HepG2 (cell line): ENCODE measurements around the gene GNAI2. TPM values are rescaled to one million over a fixed set of nuclear protein-coding genes. Genes with fewer than 3 reads are reported as not detected.

Source experiments
- ARNT ChIP-seq: fragments of 450-650 bp; IDR thresholded peaks from 2 replicates; pipeline ENCODE4 v1.6.1; 2017
- CC2D1A ChIP-seq: sonication (generic); formaldehyde crosslinking; IDR thresholded peaks from 2 replicates; pipeline ENCODE4 v1.8.1; 2023; ENCODE audit warnings: mild to moderate bottlenecking, missing genetic modification reagents
- CEBPB ChIP-seq: IDR thresholded peaks from 2 replicates; pipeline ENCODE4 v1.6.1; 2011; ENCODE audit warnings: low read depth, low read length, improper control_type of control experiment, borderline replicate concordance
- FOXJ3 ChIP-seq: sonication (generic); formaldehyde crosslinking; IDR thresholded peaks from 2 replicates; pipeline ENCODE4 v1.4.0; 2020; ENCODE audit warnings: missing genetic modification reagents, mild to moderate bottlenecking, borderline replicate concordance
- HMG20A ChIP-seq: IDR thresholded peaks from 2 replicates; pipeline ENCODE4 v1.6.1; 2016; ENCODE audit warnings: borderline replicate concordance
- MAF1 ChIP-seq: sonication (generic); formaldehyde crosslinking; IDR thresholded peaks from 2 replicates; pipeline ENCODE4 v1.5.0; 2020; ENCODE audit warnings: missing genetic modification reagents, borderline replicate concordance
- MAX ChIP-seq: IDR thresholded peaks from 2 replicates; pipeline ENCODE4 v1.6.1; 2012; ENCODE audit warnings: inconsistent platforms
- NCOA2 ChIP-seq: sonication (generic); formaldehyde crosslinking; IDR thresholded peaks from 2 replicates; pipeline ENCODE4 v1.8.0; 2022; ENCODE audit warnings: inconsistent platforms
- NFKBIZ ChIP-seq: IDR thresholded peaks from 2 replicates; pipeline ENCODE4 v1.6.1; 2018; ENCODE audit warnings: missing genetic modification reagents, missing compliant biosample characterization
- NFYB ChIP-seq: sonication (generic); formaldehyde crosslinking; IDR thresholded peaks from 2 replicates; pipeline ENCODE4 v1.4.0; 2020; ENCODE audit warnings: missing genetic modification reagents
- NONO ChIP-seq, 2 experiments: fragments of 450-650 bp in 1 of 2; sonication (generic) in 1 of 2; formaldehyde crosslinking in 1 of 2; IDR thresholded peaks in 1 of 2; conservative IDR thresholded peaks in 1 of 2; 2 replicates each; pipeline versions ENCODE4 v1.6.1 to v1.8.0; 2017 to 2022; ENCODE audit warnings: mild to moderate bottlenecking in 1 of 2, missing genetic modification reagents in 1 of 2, moderate library complexity in 1 of 2
- SALL2 ChIP-seq: sonication (generic); formaldehyde crosslinking; IDR thresholded peaks from 2 replicates; pipeline ENCODE4 v1.8.1; 2023; ENCODE audit warnings: mild to moderate bottlenecking, missing genetic modification reagents, inconsistent platforms
- YEATS4 ChIP-seq: sonication (generic); formaldehyde crosslinking; IDR thresholded peaks from 2 replicates; pipeline ENCODE4 v1.4.0; 2020; ENCODE audit warnings: missing genetic modification reagents, borderline replicate concordance
- ZFP82 ChIP-seq: sonication (generic); formaldehyde crosslinking; IDR thresholded peaks from 2 replicates; pipeline ENCODE4 v1.5.1; 2020; ENCODE audit warnings: mild to moderate bottlenecking, missing genetic modification reagents, borderline replicate concordance
- ZNF251 ChIP-seq: sonication (generic); formaldehyde crosslinking; IDR thresholded peaks from 2 replicates; pipeline ENCODE4 v1.9.0; 2021; ENCODE audit warnings: mild to moderate bottlenecking, missing genetic modification reagents
- ZNF460 ChIP-seq: sonication (generic); formaldehyde crosslinking; IDR thresholded peaks from 2 replicates; pipeline ENCODE4 v1.5.1; 2020; ENCODE audit warnings: missing genetic modification reagents, mild to moderate bottlenecking, borderline replicate concordance
- ZNF772 ChIP-seq: sonication (generic); formaldehyde crosslinking; IDR thresholded peaks from 2 replicates; pipeline ENCODE4 v1.5.0; 2020; ENCODE audit warnings: mild to moderate bottlenecking, missing genetic modification reagents
- polyA plus RNA-seq, 8 experiments: library from polyadenylated mRNA; depleted of rRNA in 3 of 8; stranded (reverse) in 7 of 8; unstranded in 1 of 8; fragments of >200 nt; fragmentation: Illumina TruSeq in 4 of 8; extraction: Trizol in 4 of 8; gene quantifications; 2 replicates each; pipeline versions ENCODE4 v1.2.1 to v1.2.3, GENCODE V29; 2011 to 2016; ENCODE audit warnings: low read depth in 4 of 8, missing spikeins in 1 of 8, mixed read lengths in 1 of 8; ENCODE audit not compliant: insufficient read depth in 1 of 8
- total RNA-seq, 5 experiments: library from RNA; depleted of rRNA; stranded (reverse); fragments of >200 nt; fragmentation: Illumina TruSeq; extraction: Trizol; gene quantifications; 2 replicates each; pipeline ENCODE4 v1.2.3, GENCODE V29; 2016; ENCODE audit warnings: low read depth in 1 of 5
- TF ChIP-seq, protein P1 (sequence below): sonication (generic); formaldehyde crosslinking; IDR thresholded peaks from 2 replicates; pipeline ENCODE4 v1.9.0; 2021; ENCODE audit warnings: mild to moderate bottlenecking, missing genetic modification reagents
- TF ChIP-seq, protein P2 (sequence below): sonication (generic); formaldehyde crosslinking; IDR thresholded peaks from 2 replicates; pipeline ENCODE4 v1.9.0; 2021; ENCODE audit warnings: missing genetic modification reagents, mild to moderate bottlenecking, borderline replicate concordance
- TF ChIP-seq, protein P3 (sequence below): IDR thresholded peaks from 2 replicates; pipeline ENCODE4 v1.6.1; 2016; ENCODE audit warnings: control low read depth
- TF ChIP-seq, protein P4 (sequence below): sonication (generic); formaldehyde crosslinking; IDR thresholded peaks from 2 replicates; pipeline ENCODE4 v1.4.0; 2020; ENCODE audit warnings: mild to moderate bottlenecking, missing genetic modification reagents

GNAI2 gene
- total and polyA plus RNA-seq, 2 of the 13 experiments (the other 11 are each of a cell fraction or from before 2014, with no cell fraction given) = 51.1 to 66.2 TPM

- TF ChIP-seq, protein P1, sequence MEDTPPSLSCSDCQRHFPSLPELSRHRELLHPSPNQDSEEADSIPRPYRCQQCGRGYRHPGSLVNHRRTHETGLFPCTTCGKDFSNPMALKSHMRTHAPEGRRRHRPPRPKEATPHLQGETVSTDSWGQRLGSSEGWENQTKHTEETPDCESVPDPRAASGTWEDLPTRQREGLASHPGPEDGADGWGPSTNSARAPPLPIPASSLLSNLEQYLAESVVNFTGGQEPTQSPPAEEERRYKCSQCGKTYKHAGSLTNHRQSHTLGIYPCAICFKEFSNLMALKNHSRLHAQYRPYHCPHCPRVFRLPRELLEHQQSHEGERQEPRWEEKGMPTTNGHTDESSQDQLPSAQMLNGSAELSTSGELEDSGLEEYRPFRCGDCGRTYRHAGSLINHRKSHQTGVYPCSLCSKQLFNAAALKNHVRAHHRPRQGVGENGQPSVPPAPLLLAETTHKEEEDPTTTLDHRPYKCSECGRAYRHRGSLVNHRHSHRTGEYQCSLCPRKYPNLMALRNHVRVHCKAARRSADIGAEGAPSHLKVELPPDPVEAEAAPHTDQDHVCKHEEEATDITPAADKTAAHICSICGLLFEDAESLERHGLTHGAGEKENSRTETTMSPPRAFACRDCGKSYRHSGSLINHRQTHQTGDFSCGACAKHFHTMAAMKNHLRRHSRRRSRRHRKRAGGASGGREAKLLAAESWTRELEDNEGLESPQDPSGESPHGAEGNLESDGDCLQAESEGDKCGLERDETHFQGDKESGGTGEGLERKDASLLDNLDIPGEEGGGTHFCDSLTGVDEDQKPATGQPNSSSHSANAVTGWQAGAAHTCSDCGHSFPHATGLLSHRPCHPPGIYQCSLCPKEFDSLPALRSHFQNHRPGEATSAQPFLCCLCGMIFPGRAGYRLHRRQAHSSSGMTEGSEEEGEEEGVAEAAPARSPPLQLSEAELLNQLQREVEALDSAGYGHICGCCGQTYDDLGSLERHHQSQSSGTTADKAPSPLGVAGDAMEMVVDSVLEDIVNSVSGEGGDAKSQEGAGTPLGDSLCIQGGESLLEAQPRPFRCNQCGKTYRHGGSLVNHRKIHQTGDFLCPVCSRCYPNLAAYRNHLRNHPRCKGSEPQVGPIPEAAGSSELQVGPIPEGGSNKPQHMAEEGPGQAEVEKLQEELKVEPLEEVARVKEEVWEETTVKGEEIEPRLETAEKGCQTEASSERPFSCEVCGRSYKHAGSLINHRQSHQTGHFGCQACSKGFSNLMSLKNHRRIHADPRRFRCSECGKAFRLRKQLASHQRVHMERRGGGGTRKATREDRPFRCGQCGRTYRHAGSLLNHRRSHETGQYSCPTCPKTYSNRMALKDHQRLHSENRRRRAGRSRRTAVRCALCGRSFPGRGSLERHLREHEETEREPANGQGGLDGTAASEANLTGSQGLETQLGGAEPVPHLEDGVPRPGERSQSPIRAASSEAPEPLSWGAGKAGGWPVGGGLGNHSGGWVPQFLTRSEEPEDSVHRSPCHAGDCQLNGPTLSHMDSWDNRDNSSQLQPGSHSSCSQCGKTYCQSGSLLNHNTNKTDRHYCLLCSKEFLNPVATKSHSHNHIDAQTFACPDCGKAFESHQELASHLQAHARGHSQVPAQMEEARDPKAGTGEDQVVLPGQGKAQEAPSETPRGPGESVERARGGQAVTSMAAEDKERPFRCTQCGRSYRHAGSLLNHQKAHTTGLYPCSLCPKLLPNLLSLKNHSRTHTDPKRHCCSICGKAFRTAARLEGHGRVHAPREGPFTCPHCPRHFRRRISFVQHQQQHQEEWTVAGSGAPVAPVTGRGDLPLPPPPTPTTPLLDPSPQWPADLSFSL (CRISPR knock-in tag) = no peak
- TF ChIP-seq, protein P2, sequence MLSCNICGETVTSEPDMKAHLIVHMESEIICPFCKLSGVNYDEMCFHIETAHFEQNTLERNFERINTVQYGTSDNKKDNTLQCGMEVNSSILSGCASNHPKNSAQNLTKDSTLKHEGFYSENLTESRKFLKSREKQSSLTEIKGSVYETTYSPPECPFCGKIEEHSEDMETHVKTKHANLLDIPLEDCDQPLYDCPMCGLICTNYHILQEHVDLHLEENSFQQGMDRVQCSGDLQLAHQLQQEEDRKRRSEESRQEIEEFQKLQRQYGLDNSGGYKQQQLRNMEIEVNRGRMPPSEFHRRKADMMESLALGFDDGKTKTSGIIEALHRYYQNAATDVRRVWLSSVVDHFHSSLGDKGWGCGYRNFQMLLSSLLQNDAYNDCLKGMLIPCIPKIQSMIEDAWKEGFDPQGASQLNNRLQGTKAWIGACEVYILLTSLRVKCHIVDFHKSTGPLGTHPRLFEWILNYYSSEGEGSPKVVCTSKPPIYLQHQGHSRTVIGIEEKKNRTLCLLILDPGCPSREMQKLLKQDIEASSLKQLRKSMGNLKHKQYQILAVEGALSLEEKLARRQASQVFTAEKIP = no peak
- no peak for TF ChIP-seq MAF1 (CRISPR knock-in tag)
- no peak for TF ChIP-seq NCOA2 (CRISPR knock-in tag)
- TF ChIP-seq SALL2 = no peak
- no peak for TF ChIP-seq NFYB (CRISPR knock-in tag)
- no peak for TF ChIP-seq ARNT
- TF ChIP-seq NONO (IDR thresholded peaks at IDR 0.05) = no peak
- peak; percentile 66 for TF ChIP-seq NONO (CRISPR knock-in tag; conservative IDR thresholded peaks at IDR 0.05)
- TF ChIP-seq YEATS4 (CRISPR knock-in tag) = no peak
- TF ChIP-seq ZFP82 (CRISPR knock-in tag) = no peak
- TF ChIP-seq ZNF460 (CRISPR knock-in tag) = no peak
- no peak for TF ChIP-seq CC2D1A
- no peak for TF ChIP-seq FOXJ3 (CRISPR knock-in tag)
- TF ChIP-seq NFKBIZ (CRISPR knock-in tag) = no peak
- TF ChIP-seq, protein P3, sequence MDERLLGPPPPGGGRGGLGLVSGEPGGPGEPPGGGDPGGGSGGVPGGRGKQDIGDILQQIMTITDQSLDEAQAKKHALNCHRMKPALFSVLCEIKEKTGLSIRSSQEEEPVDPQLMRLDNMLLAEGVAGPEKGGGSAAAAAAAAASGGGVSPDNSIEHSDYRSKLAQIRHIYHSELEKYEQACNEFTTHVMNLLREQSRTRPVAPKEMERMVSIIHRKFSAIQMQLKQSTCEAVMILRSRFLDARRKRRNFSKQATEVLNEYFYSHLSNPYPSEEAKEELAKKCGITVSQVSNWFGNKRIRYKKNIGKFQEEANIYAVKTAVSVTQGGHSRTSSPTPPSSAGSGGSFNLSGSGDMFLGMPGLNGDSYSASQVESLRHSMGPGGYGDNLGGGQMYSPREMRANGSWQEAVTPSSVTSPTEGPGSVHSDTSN (CRISPR knock-in tag) = no peak
- TF ChIP-seq, protein P4, sequence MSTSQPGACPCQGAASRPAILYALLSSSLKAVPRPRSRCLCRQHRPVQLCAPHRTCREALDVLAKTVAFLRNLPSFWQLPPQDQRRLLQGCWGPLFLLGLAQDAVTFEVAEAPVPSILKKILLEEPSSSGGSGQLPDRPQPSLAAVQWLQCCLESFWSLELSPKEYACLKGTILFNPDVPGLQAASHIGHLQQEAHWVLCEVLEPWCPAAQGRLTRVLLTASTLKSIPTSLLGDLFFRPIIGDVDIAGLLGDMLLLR (CRISPR knock-in tag) = no peak
- TF ChIP-seq MAX = no peak
- TF ChIP-seq HMG20A = no peak
- TF ChIP-seq ZNF251 (CRISPR knock-in tag) = no peak
- TF ChIP-seq ZNF772 = no peak; the same call in 1 of the 2 replicates
- no peak for TF ChIP-seq CEBPB
Observed at GRCh38 chr3:50202353-50203112, 33.5 kb upstream of the GNAI2 start (continued).
